ENCODE results near the gene INPP5E.

The INPP5E gene

DNA sequence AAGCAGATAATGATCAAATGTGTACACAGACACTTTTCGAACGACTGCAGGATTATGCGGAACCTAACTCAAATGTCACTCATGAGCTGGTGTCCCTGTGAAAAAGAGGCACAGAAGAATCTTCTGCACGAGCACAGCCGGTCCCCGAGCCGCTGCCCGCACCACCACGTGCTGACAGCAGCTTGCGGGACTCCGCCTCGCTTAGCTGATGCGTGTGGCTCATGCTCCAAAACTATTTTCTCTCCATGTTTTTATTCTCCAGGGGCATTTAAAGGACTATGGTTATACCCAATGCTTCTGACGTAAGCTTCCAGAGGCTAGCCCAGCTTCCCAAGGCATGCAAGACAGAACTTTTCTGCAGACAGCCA is 33.7 kb upstream of the INPP5E start:
- in situ Hi-C loops (cut with HindIII; ENCODE audit: low sequenced_read_pairs): no loop called here

DNA sequence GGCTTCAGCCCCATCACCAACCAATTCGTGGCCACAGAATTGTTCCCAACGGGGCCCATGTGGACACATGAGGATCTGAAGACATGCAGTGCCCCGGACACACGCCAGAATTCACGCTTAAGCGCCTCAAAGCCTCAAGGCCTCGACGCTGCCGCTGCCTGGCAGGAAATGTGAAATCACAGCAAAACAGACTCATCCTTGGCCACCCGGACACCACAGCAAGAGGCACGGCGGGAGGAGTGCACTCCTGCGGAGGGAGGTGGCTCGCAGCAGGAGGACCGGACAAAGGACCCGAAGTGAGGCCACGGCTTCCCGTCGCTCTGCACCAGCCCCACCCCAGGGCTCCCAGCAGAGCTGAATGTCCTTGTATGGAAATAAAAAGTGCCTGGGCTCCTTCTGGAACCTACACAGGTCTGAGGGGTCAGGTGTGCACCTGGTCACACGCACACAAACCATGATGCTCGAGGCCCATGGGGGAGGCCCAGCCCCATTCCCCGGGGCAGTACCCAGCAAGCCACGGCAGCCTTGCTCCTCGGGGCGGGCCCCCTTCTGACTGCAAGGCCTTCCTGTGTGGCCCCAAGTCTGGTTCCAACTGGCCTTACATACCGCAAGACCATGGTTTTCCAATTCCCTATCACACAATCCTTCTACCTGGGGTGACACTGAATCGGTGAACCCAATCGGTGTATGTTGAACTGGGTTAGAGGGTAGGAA is 33.2 kb upstream of the INPP5E start:
- in situ Hi-C loops (cut with HindIII; ENCODE audit: low sequenced_read_pairs): no loop called here

DNA sequence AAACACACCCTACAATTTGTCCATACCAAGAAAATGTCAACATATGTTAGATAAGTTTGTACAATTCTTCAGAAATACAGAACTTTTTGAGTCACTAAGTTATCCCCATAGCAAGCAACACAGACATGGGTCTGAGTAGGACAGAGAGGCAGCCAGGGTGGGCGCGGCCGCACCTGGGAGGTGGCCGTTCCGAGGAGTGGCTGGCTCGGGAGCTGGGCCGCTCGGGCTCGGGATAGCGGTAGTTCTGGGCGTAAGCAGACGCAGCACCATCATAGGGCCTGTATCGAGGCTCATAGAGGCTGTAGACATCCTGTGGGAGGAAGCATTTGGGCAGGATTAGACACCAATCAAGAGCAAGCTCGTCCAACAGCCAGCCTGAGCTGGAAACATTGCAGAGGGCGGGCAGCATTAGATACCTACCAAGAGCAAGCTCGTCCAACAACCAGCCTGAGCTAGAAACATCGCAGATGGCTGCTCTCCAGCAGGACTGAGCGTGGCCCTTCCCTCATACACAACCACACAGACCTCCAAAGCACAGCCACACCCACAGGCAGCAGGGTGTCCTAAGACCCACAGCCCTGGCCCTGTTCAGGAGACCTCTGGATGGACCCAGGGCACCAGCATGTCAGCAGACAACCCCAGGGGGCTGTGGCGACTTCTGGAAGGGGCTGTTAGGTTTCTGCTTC is 32.3 kb upstream of the INPP5E start:
- in situ Hi-C loops (cut with HindIII; ENCODE audit: low sequenced_read_pairs): no loop called here

DNA sequence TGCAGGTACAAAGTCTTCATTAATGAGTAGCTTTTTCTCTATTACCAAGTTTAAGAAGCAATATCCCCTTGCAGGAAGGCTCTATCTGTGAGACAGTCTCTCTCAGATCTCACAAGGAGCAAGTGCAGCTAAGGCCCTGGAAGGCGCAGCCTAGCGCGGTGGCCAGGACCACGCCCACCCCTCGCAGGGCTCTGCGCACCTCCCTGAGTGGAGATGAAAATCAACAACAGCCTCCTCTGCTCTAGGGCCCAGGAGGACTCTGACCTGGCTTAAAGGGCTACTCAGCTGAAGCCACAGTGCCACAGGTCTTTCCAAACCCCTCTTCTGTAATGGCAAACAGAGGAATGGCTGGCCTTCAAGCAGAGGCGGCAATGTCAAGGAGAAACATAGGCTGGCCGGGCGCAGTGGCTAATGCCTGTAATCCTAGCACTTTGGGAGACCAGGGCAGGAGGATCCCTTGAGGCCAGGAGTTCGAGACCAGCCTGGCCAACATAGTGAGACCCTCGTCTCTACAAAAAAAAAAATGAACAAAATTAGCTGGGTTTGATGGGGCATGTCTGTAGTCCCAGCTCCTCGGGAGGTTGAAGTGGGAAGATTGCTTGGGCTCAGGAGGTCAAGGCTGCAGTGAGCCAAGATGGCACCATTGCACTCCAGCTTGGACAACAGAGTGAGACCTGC is 31.3 kb upstream of the INPP5E start:
- in situ Hi-C loops (cut with HindIII; ENCODE audit: low sequenced_read_pairs): no loop called here

DNA sequence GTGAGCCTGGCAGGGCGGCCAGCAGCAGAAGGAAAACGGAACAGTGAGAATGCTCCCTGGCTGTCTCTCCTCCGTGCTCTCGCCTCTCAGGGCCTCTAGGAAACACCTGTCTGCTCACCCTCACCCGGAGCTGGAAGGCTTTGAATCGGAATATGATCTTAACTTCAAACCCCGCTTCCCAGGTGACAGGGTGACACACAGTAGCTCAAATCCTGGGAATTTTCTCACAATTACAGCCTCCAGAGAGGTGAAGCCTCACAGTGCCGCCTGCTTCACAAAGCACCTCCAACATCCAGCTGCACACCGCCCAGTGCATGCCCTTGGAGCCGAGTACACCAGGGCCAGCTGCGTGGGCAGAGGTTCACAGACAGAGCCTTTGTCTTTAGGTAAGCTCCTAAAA is 30.7 kb upstream of the INPP5E start:
- in situ Hi-C loops (cut with HindIII; ENCODE audit: low sequenced_read_pairs): no loop called here

DNA sequence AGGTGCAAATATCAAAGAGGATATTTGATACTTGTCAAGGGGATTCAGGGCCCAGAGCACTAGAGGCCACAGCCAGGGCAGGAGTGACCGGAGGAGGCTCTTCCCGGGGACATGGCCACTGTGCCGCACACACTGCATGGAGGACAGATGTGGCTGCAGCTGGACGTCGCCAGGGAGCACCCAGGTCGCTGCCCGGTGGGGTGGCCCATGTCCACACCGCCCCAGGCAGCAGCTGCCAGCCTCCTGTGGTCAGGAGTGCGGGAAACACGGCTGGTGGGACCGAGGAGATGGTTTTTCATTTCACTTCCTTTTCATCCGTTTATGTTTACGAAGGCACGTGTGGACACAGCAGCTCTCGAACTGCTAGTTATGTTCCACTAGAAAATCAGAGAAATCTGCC is 28.1 kb upstream of the INPP5E start:
- in situ Hi-C loops (cut with HindIII; ENCODE audit: low sequenced_read_pairs): no loop called here

DNA sequence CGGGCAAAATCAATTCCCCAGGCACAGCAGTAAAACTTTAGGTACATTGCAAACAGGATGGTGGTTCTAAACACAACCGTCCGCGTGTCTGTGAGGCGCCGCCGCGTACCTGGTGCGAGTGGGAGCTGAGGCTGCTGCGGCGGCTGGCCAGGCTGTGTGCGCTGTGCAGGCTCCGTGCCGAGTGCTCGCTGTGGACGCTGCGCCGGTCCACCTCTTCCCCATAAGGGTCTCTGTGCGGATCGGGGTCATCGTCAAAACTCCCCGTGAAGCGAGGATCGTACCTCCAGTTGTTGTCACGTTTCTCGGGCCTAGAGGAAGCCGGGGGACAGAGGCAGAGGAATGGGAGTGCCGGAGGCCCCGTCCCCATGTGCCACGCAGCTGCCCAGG is 26.5 kb upstream of the INPP5E start:
- in situ Hi-C loops (cut with HindIII; ENCODE audit: low sequenced_read_pairs): no loop called here

DNA sequence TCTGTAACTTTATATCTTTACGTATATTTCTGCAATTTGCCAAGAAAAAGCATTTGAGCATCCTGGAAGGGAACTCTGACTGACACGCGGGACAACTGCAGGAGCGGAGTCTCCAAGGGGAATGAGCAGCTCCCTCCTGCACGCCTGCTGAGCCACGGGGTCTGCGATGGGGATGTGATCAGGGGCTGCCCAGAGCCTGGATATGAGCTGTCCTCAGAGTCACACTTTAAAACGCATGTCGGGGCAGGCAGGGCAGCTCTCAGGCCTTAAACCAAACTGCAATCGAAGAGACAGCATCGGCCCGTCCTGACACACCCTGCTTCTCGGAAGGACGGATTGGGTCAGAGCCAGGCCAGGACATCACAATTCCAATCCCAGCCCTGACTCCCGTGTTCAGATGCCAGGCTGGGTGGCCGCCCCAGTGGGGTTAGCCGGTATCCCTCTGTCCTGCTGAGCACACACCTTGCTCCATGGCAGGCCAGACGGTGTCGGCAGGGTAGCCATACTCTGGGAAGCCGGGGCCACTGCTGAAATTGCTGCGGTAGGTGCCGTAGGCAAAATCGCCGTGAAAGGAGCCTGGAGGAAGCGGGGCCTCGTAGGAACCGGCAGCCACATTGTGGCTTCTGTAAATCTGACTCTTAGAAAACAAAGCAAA is 26.0 kb upstream of the INPP5E start:
- in situ Hi-C loops (cut with HindIII; ENCODE audit: low sequenced_read_pairs): no loop called here

DNA sequence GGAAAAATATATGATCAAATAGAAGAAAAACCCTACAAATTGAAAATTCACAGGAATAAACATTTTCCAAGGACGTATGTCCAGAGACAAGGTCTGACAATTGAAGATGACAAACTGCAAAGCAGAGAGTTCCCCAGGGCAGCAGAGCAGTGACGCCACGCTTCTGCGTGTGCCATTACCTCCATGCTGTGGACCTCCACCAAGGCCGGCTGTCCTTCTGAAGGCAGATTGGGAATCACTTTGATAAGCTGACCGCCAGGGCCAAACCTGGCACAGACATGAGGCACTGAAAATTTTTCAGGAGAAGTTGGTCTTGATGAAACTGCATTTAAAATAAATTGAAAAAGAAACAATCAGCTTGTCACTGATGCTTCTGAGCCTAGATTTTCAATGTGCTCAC is 24.6 kb upstream of the INPP5E start:
- in situ Hi-C loops (cut with HindIII; ENCODE audit: low sequenced_read_pairs): no loop called here

DNA sequence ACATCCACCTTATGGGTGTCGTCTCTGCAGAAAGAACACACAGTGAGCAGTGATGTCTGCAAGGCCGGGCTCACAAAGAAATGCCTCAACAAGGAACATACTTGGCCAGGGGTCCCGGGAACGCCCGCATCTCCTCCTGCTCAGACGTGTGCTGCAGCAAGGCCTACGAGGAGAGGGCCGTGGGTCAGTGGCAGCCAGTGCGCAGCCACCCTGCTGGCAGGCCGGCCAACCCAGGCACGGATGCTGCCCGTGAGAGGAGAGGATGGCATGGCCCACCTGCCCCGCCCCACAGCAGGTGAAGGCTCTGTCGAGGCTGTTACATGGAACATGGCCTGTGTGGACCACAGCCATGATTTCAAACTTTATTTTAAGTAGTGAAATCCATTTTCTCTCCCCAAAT is 23.9 kb upstream of the INPP5E start:
- in situ Hi-C loops (cut with HindIII; ENCODE audit: low sequenced_read_pairs): no loop called here

DNA sequence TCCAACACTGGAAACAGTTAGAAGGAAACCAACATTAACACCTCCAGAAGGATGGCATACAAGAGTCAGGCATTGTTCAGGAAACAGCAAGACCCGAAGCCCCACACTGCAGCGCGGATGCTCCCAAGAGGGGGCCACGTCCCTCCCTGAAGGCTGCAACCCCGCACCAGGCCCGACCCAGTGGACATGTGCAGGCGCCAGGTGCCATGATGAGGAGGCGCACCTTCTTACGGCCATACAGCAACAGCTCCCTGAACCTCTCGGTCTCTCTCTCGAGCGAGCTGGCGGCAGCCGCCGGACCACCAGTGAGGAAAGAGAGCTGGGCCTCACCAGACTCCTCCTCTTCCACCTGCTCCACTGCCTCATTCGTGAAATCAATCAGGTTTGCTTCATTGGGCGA is 23.0 kb upstream of the INPP5E start:
- in situ Hi-C loops (cut with HindIII; ENCODE audit: low sequenced_read_pairs): no loop called here

DNA sequence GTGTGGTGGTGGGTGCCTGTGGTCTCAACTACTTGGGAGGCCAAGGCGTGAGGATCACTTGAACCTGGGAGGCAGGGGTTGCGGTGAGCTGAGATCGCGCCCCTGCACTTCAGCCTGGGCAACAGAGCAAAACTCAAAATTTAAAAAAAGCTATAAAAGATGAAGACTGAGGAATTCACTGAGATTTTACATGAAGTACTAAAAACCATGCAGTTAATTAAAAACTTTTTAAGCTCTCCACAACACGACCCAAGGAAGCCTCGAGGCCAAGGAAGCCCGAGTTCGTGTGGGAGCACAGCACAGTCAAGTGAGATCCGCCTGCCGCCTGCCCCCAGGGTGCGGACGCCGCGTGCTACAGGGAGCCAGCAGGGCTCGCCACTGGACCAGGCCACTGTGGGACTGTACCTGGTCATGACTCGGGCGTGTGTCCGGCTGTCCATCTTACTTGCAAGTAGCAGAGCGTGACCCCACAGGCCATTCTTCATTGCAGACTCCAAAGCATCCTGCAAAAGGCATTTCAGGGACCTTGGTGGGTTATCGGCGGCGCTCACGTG is 21.2 kb upstream of the INPP5E start:
- in situ Hi-C loops (cut with HindIII; ENCODE audit: low sequenced_read_pairs): no loop called here

DNA sequence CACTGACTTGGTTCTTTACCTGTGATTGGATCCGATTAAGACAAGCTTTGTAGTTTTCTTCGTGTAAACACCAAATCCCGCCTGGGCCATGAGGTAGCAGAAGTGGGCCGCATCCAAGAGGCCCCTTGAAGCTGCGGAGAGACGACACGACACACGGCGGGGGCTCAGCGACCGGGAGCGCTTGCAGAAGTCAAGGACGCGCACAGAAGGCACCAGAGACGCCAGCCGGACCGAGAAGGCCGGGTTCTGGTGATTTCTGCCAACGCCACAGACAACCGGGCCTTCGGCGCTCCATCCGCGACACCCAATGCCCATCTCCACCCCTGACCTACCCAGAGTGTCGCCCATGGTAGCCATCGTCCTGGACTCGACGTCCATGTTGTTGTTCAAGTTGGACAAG is 19.8 kb upstream of the INPP5E start:
- in situ Hi-C loops (cut with HindIII; ENCODE audit: low sequenced_read_pairs): no loop called here

DNA sequence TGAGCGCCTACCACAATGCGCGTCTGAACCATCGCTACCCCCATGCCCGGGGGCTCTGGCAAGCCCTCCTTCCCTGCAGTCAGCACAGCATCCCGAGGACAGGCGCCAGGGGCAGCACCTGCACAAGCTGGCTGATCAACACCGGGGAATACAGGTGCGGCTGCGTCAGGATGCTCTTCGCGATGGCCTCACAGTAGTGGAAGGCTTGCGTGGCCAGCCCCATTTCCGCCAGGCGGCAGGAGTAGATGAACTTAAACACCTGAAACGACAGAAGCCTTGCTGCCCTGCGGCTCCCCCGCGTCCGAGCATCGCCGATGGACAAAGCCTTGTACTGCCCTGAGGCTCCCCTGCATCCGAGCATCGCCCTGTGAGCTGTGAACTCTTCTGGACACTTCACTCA is 17.7 kb upstream of the INPP5E start:
- in situ Hi-C loops (cut with HindIII; ENCODE audit: low sequenced_read_pairs): no loop called here

DNA sequence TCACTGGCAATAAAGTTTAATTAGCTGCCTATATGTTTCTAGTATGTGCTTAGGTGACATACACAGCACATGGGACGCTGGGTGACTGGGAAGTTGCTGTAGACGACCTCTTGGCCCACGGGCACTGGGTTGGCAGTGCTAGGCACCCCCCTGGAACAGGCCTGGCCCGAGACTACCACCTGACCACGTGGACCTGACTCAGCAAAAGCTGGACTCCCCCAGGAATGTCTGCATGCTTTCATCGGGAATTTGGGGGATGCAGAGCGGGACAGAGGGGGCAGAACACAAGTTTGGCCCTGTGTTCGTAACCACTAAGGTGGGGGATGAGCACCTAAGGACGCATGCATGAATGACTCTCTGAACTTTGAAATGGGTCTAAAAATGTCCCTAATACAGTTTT is 16.6 kb upstream of the INPP5E start:
- in situ Hi-C loops (cut with HindIII; ENCODE audit: low sequenced_read_pairs): no loop called here

DNA sequence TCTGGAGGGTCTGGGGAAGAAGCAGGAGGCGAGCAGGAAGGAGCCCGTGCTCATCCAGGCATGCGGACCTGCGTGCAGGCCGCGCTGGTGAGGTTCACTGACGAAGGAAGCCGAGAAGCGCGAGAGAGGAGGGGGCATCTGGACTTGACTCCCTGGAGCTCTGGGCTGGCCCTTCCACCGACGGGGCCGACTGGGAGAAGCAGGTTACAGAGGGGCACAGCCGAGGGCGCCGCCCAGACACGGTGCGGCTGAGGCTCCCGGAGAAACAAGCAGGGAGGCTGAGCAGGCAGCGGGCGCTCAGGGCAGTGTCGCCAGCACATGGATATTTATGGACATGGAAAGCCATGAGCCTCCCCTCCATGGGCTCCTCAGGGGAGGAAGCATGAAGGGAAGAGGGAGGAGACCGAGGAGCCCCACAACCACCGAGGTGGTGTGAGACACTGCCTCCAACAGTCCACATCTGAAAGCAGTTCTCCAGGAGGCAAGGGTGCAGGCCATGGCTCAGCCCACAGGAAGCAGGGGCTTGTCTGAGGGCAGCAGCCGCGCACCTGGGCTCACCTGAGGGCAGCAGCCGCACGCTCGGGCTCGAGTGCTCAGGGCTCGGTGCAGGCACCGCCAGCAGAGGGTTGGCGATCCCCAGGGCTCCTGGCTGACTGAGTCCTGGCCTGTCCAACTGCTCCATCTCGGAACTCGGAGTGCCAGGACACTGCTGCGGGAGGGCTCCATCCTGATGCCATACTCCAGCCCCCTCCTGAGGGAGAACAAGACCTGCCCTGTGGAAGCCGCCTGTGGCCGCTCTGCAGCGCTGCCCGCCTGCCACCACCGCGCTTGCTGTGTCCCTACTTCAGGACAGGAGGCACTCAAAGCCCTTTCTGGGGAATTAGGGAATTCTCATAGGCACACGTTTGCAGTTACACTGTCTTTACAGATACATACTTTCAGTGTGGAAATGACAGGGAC is 15.7 kb upstream of the INPP5E start:
- in situ Hi-C loops (cut with HindIII; ENCODE audit: low sequenced_read_pairs): no loop called here

DNA sequence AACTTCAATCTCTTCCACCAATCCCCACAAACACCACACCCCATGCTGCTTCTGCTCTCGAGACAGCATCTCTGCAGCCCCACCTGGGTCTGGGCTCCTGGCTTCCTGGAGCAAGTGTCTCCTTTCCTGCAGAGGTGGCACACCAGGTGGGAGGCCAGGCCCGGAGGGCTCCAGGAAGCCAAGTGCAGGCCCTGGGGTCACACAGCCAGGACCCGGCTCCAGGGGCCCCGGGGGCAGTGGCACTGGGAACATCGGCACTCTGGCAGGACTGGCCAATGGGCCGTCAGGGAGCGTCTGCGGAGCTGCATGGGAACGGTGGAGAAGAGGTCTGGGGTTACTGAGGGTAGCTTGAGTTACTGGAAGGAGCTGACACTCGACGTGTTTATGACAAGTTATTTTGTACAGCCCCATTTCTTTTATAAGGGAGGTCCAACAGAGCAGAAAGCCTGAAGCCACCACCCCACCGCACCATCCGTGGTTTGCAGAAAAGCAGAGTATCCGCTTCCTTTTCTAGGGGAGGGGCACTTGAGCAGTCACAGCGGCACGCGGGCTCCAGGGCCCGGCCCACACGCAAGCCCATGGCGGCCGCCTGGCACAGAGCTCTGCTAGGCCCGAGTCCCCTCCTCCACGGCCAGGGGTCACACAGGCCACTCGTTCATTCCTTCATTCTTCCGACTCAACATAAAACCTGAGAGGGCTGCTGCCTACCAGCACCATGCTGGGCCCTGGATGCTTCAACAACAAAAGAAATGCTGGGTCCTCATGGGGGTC is 14.6 kb upstream of the INPP5E start:
- in situ Hi-C loops (cut with HindIII; ENCODE audit: low sequenced_read_pairs): no loop called here

DNA sequence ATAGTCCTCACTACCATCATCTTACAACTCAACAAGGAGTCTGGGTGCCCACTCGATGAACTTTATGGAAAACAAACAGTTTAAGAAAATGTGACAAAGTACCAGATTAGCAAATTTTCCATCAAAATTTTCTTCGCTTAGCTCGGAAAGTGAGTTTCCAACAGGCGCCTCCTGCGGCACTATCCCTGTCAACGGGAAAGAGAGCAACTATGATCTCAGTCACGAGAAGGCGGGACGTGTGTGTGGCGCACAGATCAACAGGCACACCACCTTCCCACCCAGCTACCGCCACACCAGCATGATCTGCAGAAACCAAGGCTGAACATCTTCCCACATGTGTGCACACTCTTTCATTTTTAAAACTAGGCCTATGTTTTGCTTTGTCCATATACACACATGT is 13.7 kb upstream of the INPP5E start:
- in situ Hi-C loops (cut with HindIII; ENCODE audit: low sequenced_read_pairs): no loop called here

DNA sequence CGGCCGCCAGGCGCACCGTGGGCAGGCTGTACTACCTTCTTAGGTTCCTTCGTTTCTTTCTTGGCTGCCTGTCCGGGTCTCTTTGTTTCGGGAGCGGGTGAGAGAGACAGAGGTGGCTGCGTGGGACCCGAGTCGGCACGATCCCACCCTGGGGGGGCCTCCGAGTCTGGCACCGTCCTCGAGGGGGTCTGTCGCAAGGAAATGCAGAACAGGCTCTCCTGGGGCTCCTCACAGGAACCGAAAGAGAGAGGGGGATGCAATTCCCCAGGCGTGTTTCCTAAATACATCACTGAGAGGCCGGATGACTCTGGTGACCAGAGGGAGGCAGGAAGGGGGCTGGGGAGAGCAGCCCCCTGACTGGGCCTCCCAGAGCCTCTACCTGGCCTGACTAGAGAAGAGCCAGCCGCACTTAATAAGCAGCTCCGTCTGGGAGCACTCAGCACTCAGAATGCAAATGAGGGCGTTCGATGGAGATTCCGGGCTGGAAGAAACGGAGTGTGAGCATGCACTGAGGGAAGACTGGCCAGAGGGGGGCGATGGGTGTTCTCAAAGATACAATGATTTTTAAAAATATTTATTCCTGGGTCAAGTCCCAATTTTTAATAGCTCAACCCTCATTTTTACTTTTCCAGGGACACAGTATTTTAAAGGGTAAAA is 11.7 kb upstream of the INPP5E start:
- in situ Hi-C loops (cut with HindIII; ENCODE audit: low sequenced_read_pairs): no loop called here

All from DLD1 (cell line).